GM21717 (cell line): ENCODE data around the gene ARID5B.

Source experiments
- ATAC-seq: cut with Tn5 transposase; IDR thresholded peaks from one replicate; pipeline ENCODE4 v1.9.1; 2021; ENCODE audit warnings: mild to moderate bottlenecking, moderate library complexity; ENCODE audit not compliant: unreplicated experiment

Gene ARID5B

GRCh38 chr10:61904733-61905725, 3.5 kb downstream of the ARID5B start:
- ATAC-seq, result peak; percentile 45

- no peak for ATAC-seq
These were observed 4.5 kb downstream of the ARID5B start for GRCh38 chr10:61905837-61906561.

- no peak for ATAC-seq
These were observed 5.0 kb downstream of the ARID5B start for GRCh38 chr10:61906562-61906901.

GRCh38 chr10:61907011-61907410, 5.5 kb downstream of the ARID5B start:
- no peak for ATAC-seq

GRCh38 chr10:61907587-61907986, 6.1 kb downstream of the ARID5B start:
- ATAC-seq, result no peak

- no peak for ATAC-seq
These were observed 8.8 kb downstream of the ARID5B start for GRCh38 chr10:61910226-61910805.

GRCh38 chr10:61910894-61911293, 9.4 kb downstream of the ARID5B start:
- ATAC-seq, result no peak

- ATAC-seq, result no peak
These were observed 9.9 kb downstream of the ARID5B start for GRCh38 chr10:61911425-61911824.

- no peak for ATAC-seq
These were observed 11.5 kb downstream of the ARID5B start for GRCh38 chr10:61912981-61913380.

GRCh38 chr10:61918140-61918539, 16.6 kb downstream of the ARID5B start:
- ATAC-seq, result no peak

- no peak for ATAC-seq
These were observed 17.5 kb downstream of the ARID5B start for GRCh38 chr10:61918989-61919388.

GRCh38 chr10:61919646-61920215, 18.2 kb downstream of the ARID5B start:
- ATAC-seq, result no peak

GRCh38 chr10:61921143-61921542, 19.6 kb downstream of the ARID5B start:
- no peak for ATAC-seq

GRCh38 chr10:61923210-61923949, 21.9 kb downstream of the ARID5B start:
- no peak for ATAC-seq

- no peak for ATAC-seq
These were observed 22.4 kb downstream of the ARID5B start for GRCh38 chr10:61923950-61924274.

GRCh38 chr10:61929555-61929954, 28.1 kb downstream of the ARID5B start:
- ATAC-seq, result no peak

GRCh38 chr10:61931620-61932332, 30.3 kb downstream of the ARID5B start:
- no peak for ATAC-seq

- no peak for ATAC-seq
These were observed 32.5 kb downstream of the ARID5B start for GRCh38 chr10:61933859-61934555.

- no peak for ATAC-seq
These were observed 33.6 kb downstream of the ARID5B start for GRCh38 chr10:61935077-61935476.

GRCh38 chr10:61936770-61937169, 35.3 kb downstream of the ARID5B start:
- no peak for ATAC-seq
